Tibial nerve (tissue), 4 donors: ENCODE measurements around the gene LILRB3. TPM values are rescaled to one million over a fixed set of nuclear protein-coding genes. Genes with fewer than 3 reads are reported as not detected.

Source experiments
- DNase-seq, 2 donors: peaks; one replicate each; pipeline ENCODE4 v3.0.0-alpha.2; 2019; ENCODE audit warnings: low spot score in 2 of 2
- H3K27ac ChIP-seq, 4 donors: fragments of 200-600 bp; sonication (generic) in 3 of 4; one replicate each; pipeline ENCODE4 v1.5.1; 2017 to 2019; ENCODE audit warnings: mild to moderate bottlenecking in 1 of 4
- H3K27me3 ChIP-seq, 2 donors: fragments of 200-600 bp; sonication (generic) in 1 of 2; one replicate each; pipeline versions ENCODE4 v1.5.1 to v1.6.0; 2017 to 2019
- H3K36me3 ChIP-seq, 3 donors: fragments of 200-600 bp; sonication (generic); one replicate each; pipeline ENCODE4 v1.5.1; 2018 to 2019
- H3K4me1 ChIP-seq, 4 donors: fragments of 200-600 bp; sonication (generic) in 3 of 4; one replicate each; pipeline ENCODE4 v1.5.1; 2017 to 2019
- H3K4me3 ChIP-seq, 4 donors: fragments of 200-600 bp; sonication (generic) in 3 of 4; one replicate each; pipeline ENCODE4 v1.5.1; 2017 to 2019; ENCODE audit warnings: mild to moderate bottlenecking in 1 of 4, moderate library complexity in 1 of 4
- H3K9me3 ChIP-seq, 4 donors: fragments of 200-600 bp; sonication (generic) in 3 of 4; one replicate each; pipeline ENCODE4 v1.5.1; 2017 to 2019
- EP300 ChIP-seq, 2 donors: sonication (generic); formaldehyde crosslinking; IDR thresholded peaks; one replicate each; pipeline ENCODE4 v1.6.1; 2017; ENCODE audit warnings: antibody characterized with exemption in 2 of 2, mild to moderate bottlenecking in 1 of 2
- POLR2A ChIP-seq, 2 donors: fragments of 450-650 bp; IDR thresholded peaks; one replicate each; pipeline ENCODE4 v1.6.1; 2017; ENCODE audit warnings: antibody characterized with exemption in 2 of 2, mild to moderate bottlenecking in 2 of 2, moderate library complexity in 2 of 2
- WGBS, 2 donors: methylation state at CpG; one replicate each; pipeline ENCODE4 v1.1.5; 2018; 5-methylcytosine and 5-hydroxymethylcytosine counted together
- total RNA-seq, 4 donors: library from RNA; depleted of rRNA; stranded (reverse); fragments of >200 nt; gene quantifications; one replicate each; pipeline ENCODE4 v1.1.0, GENCODE V29; 2016
- TF ChIP-seq, protein P1 (sequence below), 5 experiments: fragments of 200-600 bp in 3 of 5; fragments of 450-650 bp in 2 of 5; sonication (generic) in 3 of 5; IDR thresholded peaks; one replicate each; pipeline ENCODE4 v1.5.1; 2016 to 2019; ENCODE audit warnings: antibody characterized with exemption in 5 of 5, mild to moderate bottlenecking in 3 of 5, moderate library complexity in 2 of 5

The LILRB3 gene
- total RNA-seq, 4 donors from 2014 or later: 4.4 to 98.1 (median 16.5) TPM

DNA sequence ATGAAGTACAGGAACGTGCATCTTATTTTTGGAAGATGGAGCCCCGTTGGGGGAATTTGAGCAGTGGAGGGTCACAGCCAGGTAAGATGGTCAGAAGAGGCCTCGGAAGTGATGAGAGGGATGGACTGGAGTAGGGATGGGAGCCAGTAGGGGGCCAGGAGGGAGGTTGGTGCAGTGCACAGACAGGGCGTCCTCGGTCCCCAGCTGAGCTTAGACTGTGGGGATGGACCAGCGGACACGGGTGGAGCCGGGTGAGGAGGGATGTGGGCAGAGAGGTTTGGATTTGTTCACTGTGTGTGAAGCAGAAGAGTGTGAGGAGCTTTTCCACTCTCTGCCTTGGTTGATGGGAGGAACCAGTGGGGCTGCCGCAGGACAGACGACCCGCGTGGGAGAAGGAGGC, 11.6 kb downstream of the LILRB3 start:
- Histone ChIP-seq H3K27me3 (no peaks in the 10 kb centered on the region), H3K4me1 (peaks cover 0 to 43% (median 30%) of the 10 kb centered on the region in 4 donors), H3K27ac (peak overlapping the region in 1 of 4 donors; percentile 95), H3K9me3 (no peaks in the 10 kb centered on the region), H3K36me3 (peaks cover 0 to 29% (median 15%) of the 10 kb centered on the region in 3 donors), H3K4me3 (no peak overlapping the region)
- 85 to 88% methylated on average over 12 of the region's 12 CpGs for WGBS, 2 donors
- DNase-seq: no peak
- no peak for TF ChIP-seq POLR2A (IDR thresholded peaks at IDR 0.05)
- TF ChIP-seq, protein P1, sequence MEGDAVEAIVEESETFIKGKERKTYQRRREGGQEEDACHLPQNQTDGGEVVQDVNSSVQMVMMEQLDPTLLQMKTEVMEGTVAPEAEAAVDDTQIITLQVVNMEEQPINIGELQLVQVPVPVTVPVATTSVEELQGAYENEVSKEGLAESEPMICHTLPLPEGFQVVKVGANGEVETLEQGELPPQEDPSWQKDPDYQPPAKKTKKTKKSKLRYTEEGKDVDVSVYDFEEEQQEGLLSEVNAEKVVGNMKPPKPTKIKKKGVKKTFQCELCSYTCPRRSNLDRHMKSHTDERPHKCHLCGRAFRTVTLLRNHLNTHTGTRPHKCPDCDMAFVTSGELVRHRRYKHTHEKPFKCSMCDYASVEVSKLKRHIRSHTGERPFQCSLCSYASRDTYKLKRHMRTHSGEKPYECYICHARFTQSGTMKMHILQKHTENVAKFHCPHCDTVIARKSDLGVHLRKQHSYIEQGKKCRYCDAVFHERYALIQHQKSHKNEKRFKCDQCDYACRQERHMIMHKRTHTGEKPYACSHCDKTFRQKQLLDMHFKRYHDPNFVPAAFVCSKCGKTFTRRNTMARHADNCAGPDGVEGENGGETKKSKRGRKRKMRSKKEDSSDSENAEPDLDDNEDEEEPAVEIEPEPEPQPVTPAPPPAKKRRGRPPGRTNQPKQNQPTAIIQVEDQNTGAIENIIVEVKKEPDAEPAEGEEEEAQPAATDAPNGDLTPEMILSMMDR (IDR thresholded peaks at IDR 0.05): no peak
- TF ChIP-seq EP300 (IDR thresholded peaks at IDR 0.05): no peak

DNA sequence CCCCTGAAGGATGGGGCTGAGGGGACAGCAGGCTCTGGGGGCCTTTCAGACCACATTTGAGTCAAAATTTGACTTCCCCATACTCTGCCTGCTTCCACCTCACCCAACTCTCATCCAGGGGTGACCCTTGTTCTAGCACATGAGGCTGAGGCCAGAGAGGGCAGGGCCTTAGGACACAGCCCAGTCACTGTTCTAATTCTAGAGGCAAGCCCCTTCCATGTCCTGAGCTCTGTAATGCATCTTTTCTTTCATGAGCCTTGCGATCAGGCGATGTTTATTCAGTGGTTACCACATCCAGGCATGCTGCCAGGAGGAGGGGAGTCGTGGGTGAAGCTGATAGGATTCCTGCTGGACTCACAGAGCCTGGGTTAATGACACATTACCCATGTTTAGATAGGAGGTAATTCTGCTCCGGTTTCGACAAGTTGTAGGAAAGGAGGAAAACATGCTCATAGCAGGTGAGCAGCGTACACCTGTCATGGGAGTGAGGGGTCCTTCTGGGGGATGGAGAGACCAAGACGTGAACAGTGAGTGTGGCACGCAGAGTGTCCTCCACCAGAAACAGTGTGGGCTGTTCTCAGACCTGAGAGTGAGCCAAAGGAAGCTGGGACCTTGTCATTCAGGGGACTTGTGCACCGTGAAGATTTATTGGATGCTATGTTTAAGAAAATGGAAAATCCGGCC, 12.9 kb downstream of the LILRB3 start:
- H3K27me3 ChIP-seq: no peaks in the 10 kb centered on the region
- no peaks in the 10 kb centered on the region for H3K9me3 ChIP-seq
- peak; percentile 84 to 95 for DNase-seq
- H3K4me3 ChIP-seq: no peak overlapping the region
- H3K4me1 ChIP-seq: peaks cover 0 to 56% (median 33%) of the 10 kb centered on the region in 4 donors
- WGBS, 2 donors: 33 to 40% methylated on average over 10 of the region's 10 CpGs
- peak overlapping the region; percentile 49 to 95 (median 78) for H3K27ac ChIP-seq
- TF ChIP-seq, protein P1 (IDR thresholded peaks at IDR 0.05): peak in 1 of 5 experiments; percentile 11
- no peak for TF ChIP-seq POLR2A (IDR thresholded peaks at IDR 0.05)
- peak; percentile 54 to 85 for TF ChIP-seq EP300 (IDR thresholded peaks at IDR 0.05)
- H3K36me3 ChIP-seq: peaks cover 0 to 42% (median 25%) of the 10 kb centered on the region in 3 donors

DNA sequence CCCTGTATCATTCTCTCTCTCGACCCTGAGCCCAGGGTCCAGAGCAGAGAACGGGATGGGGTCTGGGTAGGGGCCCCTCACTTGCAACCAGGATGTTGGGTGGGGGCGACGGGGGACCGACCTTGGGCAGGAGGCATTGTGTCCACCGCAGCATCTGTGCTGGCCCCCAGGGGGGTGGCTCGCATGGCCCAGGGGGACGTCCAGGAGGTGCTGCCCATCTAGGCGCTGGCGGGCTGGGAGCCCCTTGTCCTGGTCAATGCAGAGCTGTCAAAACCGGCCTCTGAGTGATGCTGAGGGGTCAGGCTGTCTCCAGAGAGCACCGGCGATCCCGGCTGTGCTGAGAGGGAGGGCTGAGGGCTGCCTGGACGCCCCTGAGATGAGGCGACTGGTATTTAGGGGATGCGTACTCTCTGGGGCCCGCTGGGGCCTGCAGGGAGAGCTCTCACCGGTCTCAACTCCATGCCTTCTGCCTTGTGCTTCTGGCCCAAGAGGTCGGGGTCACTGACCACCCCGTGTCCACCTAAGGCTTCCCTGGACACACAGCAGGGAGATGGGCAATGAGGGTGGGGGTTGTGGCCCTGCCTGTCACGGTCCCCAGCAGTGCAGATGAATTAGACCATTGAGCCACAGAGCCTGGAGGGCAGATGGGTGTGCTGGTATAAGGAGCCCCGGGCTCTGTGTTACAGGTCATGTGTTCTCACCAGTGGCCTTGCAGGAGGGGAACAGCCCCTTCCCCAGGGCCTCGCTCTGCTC, 13.6 kb downstream of the LILRB3 start:
- Histone ChIP-seq H3K9me3 (no peaks in the 10 kb centered on the region), H3K4me3 (no peak overlapping the region), H3K36me3 (peaks cover 0 to 49% (median 27%) of the 10 kb centered on the region in 3 donors), H3K27me3 (no peaks in the 10 kb centered on the region), H3K4me1 (peaks cover 0 to 63% (median 36%) of the 10 kb centered on the region in 4 donors), H3K27ac (peak overlapping the region; percentile 49 to 95 (median 78))
- TF ChIP-seq EP300 (IDR thresholded peaks at IDR 0.05) (no peak), POLR2A (IDR thresholded peaks at IDR 0.05) (no peak)
- 45 to 50% methylated on average over 13 to 22 of the region's 24 CpGs for WGBS, 2 donors
- no peak for DNase-seq

DNA sequence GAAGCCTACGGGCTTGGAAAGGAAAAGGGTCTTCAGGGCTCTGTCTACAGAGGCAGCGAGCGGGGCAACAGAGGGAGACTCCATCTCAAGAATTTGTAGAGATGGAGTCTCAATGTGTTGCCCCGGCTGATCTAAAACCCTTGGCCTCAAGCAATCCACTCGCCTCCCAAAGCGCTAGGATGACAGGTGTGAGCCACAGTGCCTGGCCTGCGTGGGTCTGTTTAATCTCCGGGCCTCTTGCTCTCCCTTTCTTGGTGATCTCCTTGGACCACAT, 14.1 kb downstream of the LILRB3 start:
- Histone ChIP-seq H3K9me3 (no peaks in the 10 kb centered on the region), H3K27ac (peak overlapping the region in 3 of 4 donors; percentile 66 to 95 (median 89)), H3K27me3 (no peaks in the 10 kb centered on the region), H3K4me1 (peaks cover 0 to 68% (median 39%) of the 10 kb centered on the region in 4 donors), H3K4me3 (no peak overlapping the region), H3K36me3 (peaks cover 0 to 54% (median 31%) of the 10 kb centered on the region in 3 donors)
- 74 to 79% methylated on average over 8 of the region's 8 CpGs for WGBS, 2 donors
- no peak for DNase-seq
- no peak for TF ChIP-seq EP300 (IDR thresholded peaks at IDR 0.05)
- TF ChIP-seq, protein P1 (IDR thresholded peaks at IDR 0.05): no peak
- no peak for TF ChIP-seq POLR2A (IDR thresholded peaks at IDR 0.05)

DNA sequence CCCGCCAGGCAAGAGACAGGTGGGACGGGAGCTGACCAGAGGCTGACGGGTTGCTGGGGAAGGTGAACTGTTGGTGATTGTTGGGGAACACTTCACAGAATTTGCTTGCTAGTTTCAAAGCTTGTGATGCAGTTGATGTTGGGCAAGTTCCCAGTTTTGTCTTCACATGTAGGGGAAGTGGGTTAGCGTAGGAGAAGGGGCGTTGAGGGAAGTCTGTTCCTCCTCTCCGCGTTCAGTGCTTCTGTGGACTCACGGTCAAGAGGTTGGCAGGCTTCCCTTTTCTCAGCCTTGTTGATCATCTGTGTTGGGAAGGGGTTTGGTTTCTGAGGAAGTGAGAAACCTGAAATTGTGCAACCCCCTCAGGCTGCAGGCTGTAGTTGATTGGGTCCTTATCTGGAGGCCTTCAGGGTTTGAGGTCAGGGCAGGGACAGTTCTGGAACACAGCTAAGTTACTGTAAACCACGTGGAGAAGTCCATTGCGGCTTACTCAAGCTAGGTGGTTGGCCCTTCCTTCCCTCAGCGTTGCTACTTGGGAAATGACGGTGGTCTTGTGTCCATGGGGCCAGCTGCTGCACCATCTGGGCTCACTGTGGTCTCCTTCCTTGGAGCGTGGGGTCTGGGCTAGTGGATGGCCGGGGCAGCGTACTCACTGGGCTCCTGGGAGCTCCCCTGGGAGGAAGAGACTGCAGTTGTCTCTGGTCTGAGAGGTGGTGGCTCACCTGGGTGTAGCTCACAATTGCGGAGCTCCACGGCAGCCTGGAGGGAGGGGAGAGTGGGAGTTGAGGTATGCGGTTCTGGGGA, 14.6 kb downstream of the LILRB3 start:
- TF ChIP-seq POLR2A (IDR thresholded peaks at IDR 0.05) (no peak), EP300 (IDR thresholded peaks at IDR 0.05) (peak; percentile 73 to 82)
- TF ChIP-seq, protein P1 (IDR thresholded peaks at IDR 0.05): peak in 1 of 5 experiments; percentile 10
- WGBS, 2 donors: 58 to 71% methylated on average over 16 to 17 of the region's 18 CpGs
- Histone ChIP-seq H3K36me3 (peaks cover 0 to 59% (median 34%) of the 10 kb centered on the region in 3 donors), H3K27ac (peak overlapping the region in 3 of 4 donors; percentile 53 to 95 (median 89)), H3K4me1 (peaks cover 0 to 74% (median 42%) of the 10 kb centered on the region in 4 donors), H3K4me3 (no peak overlapping the region), H3K27me3 (no peaks in the 10 kb centered on the region), H3K9me3 (no peaks in the 10 kb centered on the region)
- DNase-seq: peak in 1 of 2 donors; percentile 75
